ENCODE data around the gene TBC1D14.
"Not testable (repeated sequence)": the region's sequence is repeated elsewhere in the genome, so short reads cannot be mapped to it uniquely, and the experiment has no call there.

Gene TBC1D14

DNA sequence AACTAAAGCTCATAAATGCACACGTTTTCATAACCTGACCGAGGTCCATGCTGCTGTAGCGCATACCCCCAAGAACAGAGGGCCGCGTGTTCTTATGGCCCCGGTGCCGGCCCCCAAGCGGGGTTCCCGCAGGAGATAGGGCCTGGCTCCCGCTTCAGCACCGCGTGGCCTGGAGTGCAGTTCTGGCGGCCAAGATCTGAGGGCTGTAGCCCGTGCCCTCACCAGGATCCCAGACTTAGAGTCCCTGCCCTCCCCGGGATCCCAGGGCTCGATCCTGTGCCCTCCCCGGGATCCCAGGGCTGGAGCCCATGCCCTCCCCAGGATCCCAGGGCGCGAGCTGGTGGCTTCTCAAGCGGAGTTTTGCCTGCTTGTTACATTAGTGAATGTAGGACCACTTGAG lies 159.3 kb downstream of the TBC1D14 start:
- DNase-seq = no peak

DNA sequence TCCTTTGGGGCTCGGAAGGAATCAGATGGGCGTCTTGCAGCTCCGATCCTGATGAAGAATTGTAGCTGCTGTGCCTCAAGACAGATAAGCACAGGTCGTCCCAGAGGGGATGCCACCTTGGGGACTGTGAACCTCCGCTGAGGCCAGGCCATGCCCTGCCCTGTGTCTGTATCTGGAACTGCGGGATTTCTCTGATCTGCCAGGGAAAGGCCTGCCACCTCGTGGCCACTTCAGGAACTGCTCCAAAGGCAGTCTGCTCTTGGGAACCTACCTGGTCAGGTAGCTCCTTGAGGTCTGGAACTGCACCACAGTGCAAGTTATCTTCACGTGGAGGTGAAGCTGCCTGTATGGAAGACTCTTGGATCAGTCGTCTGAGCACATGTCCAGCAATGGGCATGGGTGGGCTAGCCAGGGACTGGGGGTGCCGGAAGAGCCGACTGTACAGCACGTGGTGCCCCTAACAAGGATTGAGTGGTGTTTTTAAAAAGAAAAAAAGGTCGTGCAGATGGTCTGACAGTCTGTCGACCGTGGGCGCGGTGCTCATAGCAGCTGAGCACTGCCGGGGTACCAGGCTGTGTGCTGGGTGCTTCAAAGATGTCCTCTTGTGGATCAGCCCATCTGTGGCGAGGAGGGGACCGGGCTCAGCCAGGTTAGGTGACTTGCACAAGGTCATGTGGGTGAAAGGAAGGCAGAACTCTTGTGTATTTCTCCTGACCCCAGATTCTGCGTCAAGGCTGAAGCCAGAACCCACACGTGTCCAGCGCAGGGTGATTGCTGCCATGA lies 161.3 kb downstream of the TBC1D14 start:
- DNase-seq = peak; percentile 45

DNA sequence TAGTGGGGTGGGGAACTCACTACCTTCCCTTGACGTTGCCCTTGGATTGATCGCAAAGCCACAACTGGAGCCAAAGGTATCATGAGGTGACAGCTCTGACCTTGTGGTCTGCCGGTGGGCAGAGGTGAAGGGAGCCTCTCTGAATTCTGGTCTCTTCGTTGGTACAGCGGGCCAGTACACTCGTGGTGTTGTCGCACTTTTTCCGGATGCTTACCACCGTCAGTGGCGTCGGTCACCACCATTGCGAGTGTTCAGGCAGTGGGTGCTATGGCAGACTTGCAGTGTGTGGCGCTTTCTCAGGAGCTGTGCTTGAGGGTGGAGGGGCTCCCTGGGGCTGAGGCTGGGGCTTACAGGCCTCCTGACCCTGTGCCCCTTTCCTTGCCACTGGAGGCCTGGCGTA lies 163.4 kb downstream of the TBC1D14 start:
- DNase-seq = no peak

DNA sequence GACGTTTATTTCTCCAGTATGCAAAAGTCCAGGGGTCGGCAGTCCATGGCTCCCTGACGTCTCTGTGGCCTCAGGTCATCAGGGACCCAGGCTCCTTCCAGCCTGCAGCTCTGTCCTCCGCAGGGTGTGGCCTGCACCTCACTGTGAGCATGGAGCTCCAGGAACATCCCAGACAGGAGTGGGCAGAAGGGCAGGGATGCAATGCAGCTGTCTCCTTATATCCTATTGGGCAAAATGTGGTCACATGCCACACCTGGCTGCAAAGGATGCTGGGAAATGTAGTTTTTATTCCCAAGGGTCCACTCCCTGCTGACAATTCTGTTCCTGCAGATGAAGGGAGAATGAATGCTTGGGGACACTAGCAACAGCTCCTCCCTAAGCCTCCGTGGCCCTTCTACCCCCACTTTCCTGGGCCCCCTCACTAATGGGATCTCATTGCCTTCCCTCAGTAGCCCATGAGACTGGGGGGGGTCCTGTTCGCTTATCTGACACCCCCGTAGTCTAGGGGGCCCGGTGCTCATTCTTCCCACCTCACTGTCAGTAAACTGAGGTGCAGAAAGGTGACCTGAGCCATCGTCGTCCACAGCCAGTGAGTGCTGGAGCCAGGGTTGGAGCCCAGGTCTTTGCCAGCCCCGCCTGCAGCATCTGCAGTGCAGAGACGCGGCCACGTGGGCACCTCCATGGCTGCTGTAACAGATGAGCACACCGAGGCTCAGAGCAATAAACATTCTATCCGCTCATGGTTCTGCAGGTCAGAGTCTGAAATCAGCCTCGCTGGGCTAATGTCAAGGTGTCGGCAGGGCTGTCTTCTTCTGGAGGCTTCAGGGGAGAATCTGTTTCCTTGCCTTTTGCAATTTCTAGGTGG lies 164.1 kb downstream of the TBC1D14 start:
- DNase-seq = peak; percentile 47

DNA sequence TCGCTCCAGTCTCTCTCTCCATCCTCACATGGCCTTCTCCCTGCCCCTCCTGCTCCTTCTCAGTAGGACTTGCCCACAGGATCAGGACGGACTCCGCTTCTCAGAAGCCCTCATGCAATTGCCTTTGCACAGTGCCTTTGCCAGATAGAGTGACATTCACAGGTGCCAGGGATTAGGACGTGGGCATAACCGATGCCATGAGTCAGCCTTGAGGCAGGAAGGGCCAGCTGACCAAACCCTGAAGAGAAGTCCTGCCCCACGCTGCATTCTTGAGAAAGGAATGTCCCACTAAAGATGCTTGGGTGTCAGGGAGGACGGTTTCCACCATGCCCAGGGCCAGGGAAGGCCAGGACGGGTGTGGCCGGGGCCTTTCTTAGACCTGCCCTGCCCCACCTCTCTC lies 164.8 kb downstream of the TBC1D14 start:
- no peak for DNase-seq

DNA sequence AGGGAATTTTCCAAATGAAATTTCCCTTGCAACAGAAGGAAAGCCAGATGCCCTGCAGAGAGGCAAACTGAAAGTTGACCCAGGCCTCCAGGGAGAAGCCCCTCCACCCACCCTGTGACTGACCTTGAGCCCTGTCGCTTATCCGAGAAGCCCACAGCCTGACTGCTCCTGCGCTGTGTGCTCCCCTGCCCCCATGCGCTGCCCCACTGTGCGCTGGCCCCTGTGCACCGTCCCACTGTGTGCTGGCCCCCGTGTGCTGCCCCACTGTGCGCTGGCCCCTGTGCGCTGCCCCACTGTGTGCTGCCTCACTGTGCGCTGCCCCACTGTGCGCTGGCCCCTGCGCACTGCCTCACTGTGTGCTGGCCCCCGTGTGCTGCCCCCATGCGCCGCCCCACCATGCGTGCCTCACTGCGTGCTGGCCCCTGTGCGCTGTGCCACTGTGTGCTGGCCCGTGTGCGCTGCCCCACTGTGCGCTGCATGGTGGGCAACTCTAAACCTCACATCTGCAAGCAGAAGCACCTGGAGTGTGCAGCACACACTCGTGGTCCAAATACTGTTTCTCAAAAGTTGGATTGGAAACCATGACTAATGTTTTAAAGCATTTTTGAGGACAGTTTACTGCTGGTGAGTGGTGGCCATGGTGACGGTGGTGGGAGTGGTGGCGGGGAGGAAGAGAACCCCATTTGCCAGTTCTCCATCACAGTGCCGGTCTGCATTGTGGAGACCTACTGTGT lies 166.5 kb downstream of the TBC1D14 start:
- DNase-seq = no peak

DNA sequence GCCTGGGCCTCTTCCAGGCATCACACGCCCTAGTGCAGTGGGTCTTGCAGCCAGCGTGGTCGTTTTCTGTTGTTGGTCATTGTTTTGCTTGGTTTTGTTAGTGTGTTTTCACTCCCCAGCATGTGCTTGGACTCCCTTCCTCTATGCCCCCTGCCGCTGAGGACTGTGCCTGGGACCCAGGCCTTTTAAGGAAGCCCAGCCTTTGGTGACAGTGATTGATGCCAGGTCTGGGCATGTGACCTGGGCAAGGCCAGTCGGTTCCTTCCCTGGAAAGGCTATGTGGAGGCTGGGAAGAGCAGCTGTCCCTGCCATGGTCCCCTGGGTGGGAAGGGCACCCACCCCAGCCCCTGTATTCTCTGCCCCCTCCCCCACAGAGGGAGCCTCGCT lies 167.1 kb downstream of the TBC1D14 start:
- DNase-seq = no peak

DNA sequence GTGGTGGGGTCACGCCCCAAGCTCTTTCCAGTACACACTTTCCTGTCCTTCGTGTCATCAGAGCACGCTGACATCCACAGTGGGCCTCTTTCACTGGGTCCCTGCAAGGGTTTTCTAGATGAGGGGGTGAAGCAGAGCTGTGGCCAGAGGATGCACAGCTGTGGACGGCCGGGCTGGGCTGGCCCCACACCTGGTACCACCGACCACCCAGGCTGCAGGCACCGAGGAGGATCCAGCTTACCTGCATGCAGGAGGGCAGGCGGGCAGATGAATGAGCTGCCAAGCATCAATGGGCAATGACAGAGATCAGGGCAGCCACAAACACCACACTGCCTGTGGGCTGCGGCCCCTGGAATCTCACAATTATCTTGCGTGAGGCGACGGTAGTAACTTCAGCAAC lies 167.7 kb downstream of the TBC1D14 start:
- DNase-seq = no peak

DNA sequence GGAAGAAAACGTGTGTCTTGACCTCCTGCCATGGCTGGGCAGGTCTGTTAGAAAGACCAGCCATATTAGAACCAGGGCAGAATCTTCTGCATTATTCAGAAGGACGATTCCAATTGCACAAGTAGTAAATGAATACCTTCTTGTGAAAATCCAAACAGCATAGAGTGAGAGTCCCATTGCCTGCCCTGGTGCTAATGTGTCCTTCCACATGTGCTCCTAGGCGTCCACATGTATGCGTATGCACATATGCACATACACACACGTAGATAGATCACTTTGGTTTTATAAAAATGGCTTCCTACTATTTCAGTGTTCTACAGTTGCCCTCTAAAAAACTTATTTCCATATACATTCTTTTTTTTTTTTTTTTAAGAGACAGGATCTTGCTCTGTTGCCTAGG lies 168.4 kb downstream of the TBC1D14 start:
- DNase-seq = no peak

DNA sequence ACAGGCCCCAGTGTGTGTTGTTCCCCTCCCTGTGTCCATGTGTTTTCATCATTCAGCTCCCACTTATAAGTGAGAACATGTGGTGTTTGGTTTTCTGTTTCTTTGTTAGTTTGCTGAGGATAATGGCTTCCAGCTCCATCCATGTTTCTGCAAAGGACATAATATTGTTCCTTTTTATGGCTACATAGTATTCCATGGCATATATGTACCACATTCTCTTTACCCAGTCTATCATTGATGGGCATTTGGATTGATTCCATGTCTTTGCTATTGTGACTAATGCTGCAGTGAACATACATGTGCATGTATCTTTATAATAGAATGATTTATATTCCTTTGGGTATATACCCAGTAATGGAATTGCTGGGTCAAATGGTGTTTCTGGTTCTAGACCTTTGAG lies 169.9 kb downstream of the TBC1D14 start:
- DNase-seq = not testable (repeated sequence)

DNA sequence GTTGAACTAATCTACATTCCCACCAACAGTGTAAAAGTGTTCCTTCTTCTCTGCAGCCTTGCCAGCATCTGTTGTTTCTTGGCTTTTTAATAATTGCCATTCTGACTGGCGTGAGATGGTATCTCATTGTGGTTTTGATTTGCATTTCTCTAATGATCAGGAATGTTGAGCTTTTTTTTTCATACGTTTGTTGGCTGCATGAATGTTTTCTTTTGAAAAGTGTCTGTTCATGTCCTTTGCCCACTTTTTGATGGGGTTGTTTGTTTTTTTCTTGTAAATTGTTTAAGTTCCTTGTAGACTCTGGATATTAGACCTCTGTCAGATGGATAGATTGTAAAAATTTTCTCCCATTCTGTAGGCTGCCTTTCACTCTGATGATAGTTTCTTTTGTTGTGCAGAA lies 170.3 kb downstream of the TBC1D14 start:
- DNase-seq = not testable (repeated sequence)
